GM19395 (cell line): ENCODE measurements around the gene ATP6V1C2.

Experiments used
- ATAC-seq: cut with Tn5 transposase; IDR thresholded peaks from one replicate; pipeline ENCODE4 v1.9.1; 2021; ENCODE audit warnings: mild to moderate bottlenecking, moderate library complexity; ENCODE audit not compliant: unreplicated experiment

The ATP6V1C2 gene

GRCh38 chr2:10722252-10722825 lies 909 bp downstream of the ATP6V1C2 start:
- ATAC-seq, result no peak

GRCh38 chr2:10732924-10733565 lies 11.6 kb downstream of the ATP6V1C2 start:
- no peak for ATAC-seq

GRCh38 chr2:10733566-10733925 lies 12.1 kb downstream of the ATP6V1C2 start:
- no peak for ATAC-seq

- no peak for ATAC-seq
Measured at GRCh38 chr2:10733980-10734379, 12.6 kb downstream of the ATP6V1C2 start.

DNA sequence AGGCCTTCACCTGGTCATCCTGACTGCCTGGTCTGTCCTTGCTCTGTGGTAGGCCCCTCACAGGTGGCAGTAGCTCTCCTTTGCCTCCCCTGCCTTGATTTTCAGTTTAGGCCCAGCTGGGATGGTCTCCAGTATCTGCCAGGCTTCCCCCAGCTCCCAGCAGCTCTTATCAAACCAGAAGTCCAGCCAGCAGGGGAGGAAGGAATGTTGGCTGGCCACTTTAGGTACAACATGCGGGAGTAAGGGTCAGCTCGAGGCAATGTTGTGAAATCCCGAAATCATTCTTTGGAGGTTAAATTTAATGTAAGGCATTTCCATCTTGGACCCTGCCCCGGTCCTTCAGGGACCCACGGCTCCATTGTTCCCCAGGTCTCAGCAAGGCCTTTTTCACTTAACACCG lies 16.8 kb downstream of the ATP6V1C2 start:
- no peak for ATAC-seq

DNA sequence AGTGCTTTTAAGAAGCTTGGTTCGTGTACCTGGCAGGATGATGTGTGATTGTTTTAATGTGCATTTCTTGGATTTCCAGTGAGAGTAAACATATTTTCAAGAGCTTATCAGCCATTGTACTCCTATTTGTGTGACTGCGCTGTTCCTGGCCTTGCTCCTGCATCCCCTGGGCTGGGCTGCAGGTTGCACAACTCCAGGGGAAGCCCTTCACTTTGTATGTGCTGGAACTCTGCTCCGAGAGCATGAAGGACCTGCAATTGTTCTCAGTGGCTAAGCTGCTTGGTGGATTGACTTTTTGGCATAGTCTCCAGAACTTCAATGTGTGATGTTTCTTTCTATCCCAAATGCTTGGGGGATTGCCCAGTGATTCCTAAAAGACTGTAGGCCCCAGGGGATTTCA lies 18.8 kb downstream of the ATP6V1C2 start:
- ATAC-seq, result no peak

GRCh38 chr2:10741139-10741538 lies 19.7 kb downstream of the ATP6V1C2 start:
- no peak for ATAC-seq

GRCh38 chr2:10742666-10743065 lies 21.2 kb downstream of the ATP6V1C2 start:
- no peak for ATAC-seq

DNA sequence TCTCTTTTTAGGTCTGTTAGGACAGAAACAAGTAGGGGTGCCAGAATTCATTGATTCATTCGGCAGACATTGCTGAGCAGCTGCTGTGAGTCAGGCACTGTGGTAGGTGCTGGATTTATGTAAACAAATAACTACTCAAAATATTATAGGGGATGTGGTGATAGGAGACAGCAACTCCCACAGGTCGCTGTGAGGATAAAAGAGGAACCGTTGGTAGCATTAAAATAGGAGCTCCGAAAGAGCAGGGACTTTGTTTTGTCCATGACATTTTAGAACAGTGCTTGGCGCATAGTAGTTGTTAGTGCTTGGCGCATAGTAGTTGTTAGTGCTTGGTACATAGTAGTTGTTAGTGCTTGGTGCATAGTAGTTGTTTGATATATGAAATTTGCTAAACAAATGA lies 29.2 kb downstream of the ATP6V1C2 start:
- no peak for ATAC-seq

DNA sequence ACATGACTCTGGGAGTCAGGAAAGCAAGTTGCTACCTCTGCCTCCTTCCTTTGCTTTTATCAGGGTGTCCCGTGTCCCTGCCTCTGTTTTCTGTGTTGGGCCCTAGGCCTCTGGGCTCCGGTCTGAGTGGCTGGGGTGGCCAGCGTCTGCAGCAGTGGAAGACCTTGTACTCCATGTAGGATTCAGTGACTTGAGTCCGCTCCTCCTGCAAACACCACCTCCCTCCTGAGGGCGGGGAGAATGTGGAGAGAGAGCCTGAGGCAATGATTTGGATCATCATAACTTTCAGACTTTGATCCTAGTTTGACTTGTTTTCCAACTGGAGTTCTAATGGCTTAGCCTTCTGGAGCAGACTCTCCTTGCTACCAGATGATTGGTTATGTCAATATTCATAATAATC lies 30.8 kb downstream of the ATP6V1C2 start:
- no peak for ATAC-seq

- ATAC-seq, result no peak
Measured at GRCh38 chr2:10753156-10753555, 31.7 kb downstream of the ATP6V1C2 start.

GRCh38 chr2:10753876-10754275 lies 32.4 kb downstream of the ATP6V1C2 start:
- no peak for ATAC-seq

GRCh38 chr2:10755621-10756020 lies 34.2 kb downstream of the ATP6V1C2 start:
- ATAC-seq, result no peak

- ATAC-seq, result no peak
Measured at GRCh38 chr2:10757814-10758286, 36.4 kb downstream of the ATP6V1C2 start.

DNA sequence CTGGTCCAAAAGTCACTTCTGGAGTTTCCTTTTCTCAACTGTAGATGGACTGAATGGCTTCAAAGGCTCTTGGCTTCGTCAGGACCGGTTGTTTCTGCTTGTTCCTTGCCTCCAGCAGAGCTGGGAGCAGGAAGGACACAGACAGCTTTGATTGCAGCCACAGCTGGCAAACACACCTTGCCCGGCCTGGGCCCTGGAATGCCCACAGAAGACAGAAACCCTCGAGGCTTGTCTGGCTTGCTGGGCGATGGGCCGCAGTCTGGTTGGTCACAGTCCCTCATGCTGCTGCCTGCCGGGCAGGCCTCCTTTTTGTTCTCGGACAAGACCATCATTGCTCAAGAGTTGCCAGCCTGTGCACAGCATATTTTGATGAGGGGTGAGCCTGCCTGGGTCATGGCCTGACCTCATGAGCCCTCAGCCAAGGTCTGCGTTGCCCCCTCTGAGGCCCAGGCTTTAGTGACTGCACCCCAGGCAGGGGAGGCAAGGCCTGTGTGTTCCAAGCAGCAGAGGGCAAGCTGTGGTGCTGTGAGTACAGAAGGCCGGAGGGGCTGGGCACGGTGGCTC lies 37.8 kb downstream of the ATP6V1C2 start:
- ATAC-seq, result no peak

- no peak for ATAC-seq
Measured at GRCh38 chr2:10760794-10761504, 39.5 kb downstream of the ATP6V1C2 start.

DNA sequence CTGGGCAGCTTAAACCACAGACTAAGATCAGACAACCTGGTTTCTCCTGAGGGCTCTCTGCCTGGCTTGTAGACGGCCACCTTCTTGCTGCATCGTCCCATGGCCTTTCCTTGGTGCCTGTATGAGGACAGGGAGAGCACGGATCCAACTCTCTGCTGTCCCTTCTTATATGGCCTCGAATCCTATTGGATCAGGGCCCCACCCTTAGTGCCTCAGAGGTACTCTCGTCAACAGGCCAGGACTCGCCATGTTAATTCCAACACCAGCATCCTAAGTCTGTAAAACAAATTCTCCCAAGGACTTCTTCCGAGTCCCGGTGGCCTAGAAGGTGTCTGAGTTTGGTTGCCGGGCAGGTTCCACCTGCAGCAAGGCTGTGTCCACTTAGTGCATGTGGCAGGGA lies 40.2 kb downstream of the ATP6V1C2 start:
- no peak for ATAC-seq

DNA sequence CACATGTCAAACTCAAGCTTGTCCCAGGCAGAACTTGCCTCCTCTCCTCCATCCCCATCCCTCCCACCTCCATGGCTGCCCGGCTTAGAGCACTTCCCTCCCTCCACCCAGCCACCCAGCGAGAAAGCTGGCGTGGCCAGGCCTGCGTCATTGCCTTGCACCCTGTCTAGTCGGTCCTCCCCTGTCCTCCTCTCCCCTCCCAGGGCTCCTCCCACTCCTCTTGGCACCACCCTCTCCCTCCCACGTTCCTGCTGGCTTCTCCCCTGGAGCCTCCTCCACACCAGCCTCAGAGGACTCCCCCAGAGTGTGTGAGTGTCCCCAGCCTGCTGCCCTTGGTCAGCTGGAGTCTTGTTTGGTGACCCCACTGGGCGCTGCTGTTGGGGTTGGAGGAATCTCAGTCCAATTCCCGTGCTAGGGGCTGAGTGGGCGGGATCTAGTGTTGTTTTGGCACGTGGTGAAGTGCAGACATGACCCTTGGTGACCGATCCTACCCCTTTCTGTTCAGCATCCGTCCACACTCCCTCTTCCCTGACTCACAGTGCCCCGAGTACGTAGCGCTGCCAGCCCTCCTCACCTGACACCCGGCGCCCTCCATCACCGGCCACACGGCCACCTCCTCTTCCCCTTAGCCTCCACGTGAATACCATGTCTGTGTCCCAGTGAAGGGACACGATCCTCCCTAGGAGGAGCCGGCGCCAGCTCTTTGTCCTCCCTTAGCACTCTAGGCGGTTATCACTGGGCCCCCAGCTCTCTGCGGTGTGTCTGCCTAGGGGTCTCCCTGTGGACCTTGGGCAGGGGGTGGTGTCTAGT lies 41.4 kb downstream of the ATP6V1C2 start:
- ATAC-seq, result no peak

GRCh38 chr2:10763461-10763800 lies 42.0 kb downstream of the ATP6V1C2 start:
- ATAC-seq, result no peak

- ATAC-seq, result no peak
Measured at GRCh38 chr2:10764096-10764785, 42.8 kb downstream of the ATP6V1C2 start.

GRCh38 chr2:10764896-10765295 lies 43.5 kb downstream of the ATP6V1C2 start:
- no peak for ATAC-seq
